Osteoblast (primary cell): ENCODE results near the gene FLVCR2. TPM values are rescaled to one million over a fixed set of nuclear protein-coding genes. Genes with fewer than 3 reads are reported as not detected.

Experiments used
- DNase-seq: peaks from one replicate; pipeline ENCODE4 v3.0.0; 2011; ENCODE audit warnings: low spot score, mixed read lengths; ENCODE audit not compliant: insufficient read length; ENCODE audit errors: missing footprints
- H2AFZ ChIP-seq: 2 replicates; pipeline ENCODE4 v1.6.0; 2011; ENCODE audit warnings: mild to moderate bottlenecking, low read length
- H3K27ac ChIP-seq: 2 replicates; pipeline ENCODE4 v1.5.1; 2011; ENCODE audit warnings: mild to moderate bottlenecking, low read depth, low read length, moderate library complexity
- H3K27me3 ChIP-seq: 2 replicates; pipeline ENCODE4 v1.6.0; 2012; ENCODE audit warnings: mild to moderate bottlenecking, control low read depth, inconsistent platforms, low read length, moderate library complexity; ENCODE audit not compliant: insufficient read depth
- H3K36me3 ChIP-seq: 2 replicates; pipeline ENCODE4 v1.5.1; 2011; ENCODE audit warnings: mild to moderate bottlenecking, low read length, control low read depth, moderate library complexity; ENCODE audit not compliant: insufficient read depth
- H3K4me1 ChIP-seq: 2 replicates; pipeline ENCODE4 v1.5.1; 2011; ENCODE audit warnings: mild to moderate bottlenecking, low read length, control low read depth, moderate library complexity; ENCODE audit not compliant: insufficient read depth
- H3K4me2 ChIP-seq: 2 replicates; pipeline ENCODE4 v1.6.0; 2011; ENCODE audit warnings: mild to moderate bottlenecking, low read length; ENCODE audit not compliant: insufficient read depth
- H3K4me3 ChIP-seq: fragments of 200-600 bp; sonication (generic); 3 replicates; pipeline ENCODE4 v1.5.1; 2012; ENCODE audit warnings: mild to moderate bottlenecking, low read length, inconsistent platforms; ENCODE audit not compliant: insufficient read depth
- H3K79me2 ChIP-seq: 2 replicates; pipeline ENCODE4 v1.6.0; 2012; ENCODE audit warnings: mild to moderate bottlenecking, low read length, control low read depth, inconsistent platforms; ENCODE audit not compliant: insufficient read depth
- H3K9me3 ChIP-seq: 2 replicates; pipeline ENCODE4 v1.5.1; 2011; ENCODE audit warnings: low read depth, low read length, control low read depth
- H4K20me1 ChIP-seq: 2 replicates; pipeline ENCODE4 v1.6.0; 2012; ENCODE audit warnings: mild to moderate bottlenecking, low read length, control low read depth; ENCODE audit not compliant: insufficient read depth
- total RNA-seq: library from RNA; depleted of rRNA; stranded (reverse); fragments of >200 nt; gene quantifications from 2 replicates; pipeline ENCODE4 v1.2.3, GENCODE V29; 2012
- TF ChIP-seq, protein P1 (sequence below): IDR thresholded peaks from 2 replicates; pipeline ENCODE4 v1.5.1; 2011; ENCODE audit warnings: mild to moderate bottlenecking, low read depth, low read length, moderate library complexity; ENCODE audit errors: extremely low read depth

The FLVCR2 gene
- total RNA-seq, 1 donor: 1.8 TPM

- no peak overlapping the region for H3K4me2 ChIP-seq
- no peak overlapping the region for H3K4me3 ChIP-seq
- TF ChIP-seq, protein P1, sequence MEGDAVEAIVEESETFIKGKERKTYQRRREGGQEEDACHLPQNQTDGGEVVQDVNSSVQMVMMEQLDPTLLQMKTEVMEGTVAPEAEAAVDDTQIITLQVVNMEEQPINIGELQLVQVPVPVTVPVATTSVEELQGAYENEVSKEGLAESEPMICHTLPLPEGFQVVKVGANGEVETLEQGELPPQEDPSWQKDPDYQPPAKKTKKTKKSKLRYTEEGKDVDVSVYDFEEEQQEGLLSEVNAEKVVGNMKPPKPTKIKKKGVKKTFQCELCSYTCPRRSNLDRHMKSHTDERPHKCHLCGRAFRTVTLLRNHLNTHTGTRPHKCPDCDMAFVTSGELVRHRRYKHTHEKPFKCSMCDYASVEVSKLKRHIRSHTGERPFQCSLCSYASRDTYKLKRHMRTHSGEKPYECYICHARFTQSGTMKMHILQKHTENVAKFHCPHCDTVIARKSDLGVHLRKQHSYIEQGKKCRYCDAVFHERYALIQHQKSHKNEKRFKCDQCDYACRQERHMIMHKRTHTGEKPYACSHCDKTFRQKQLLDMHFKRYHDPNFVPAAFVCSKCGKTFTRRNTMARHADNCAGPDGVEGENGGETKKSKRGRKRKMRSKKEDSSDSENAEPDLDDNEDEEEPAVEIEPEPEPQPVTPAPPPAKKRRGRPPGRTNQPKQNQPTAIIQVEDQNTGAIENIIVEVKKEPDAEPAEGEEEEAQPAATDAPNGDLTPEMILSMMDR: no peak
- H3K27me3 ChIP-seq: no peaks in the 10 kb centered on the region
- no peaks in the 10 kb centered on the region for H3K9me3 ChIP-seq
- H3K27ac ChIP-seq: no peak overlapping the region
- H2AFZ ChIP-seq: no peak overlapping the region
- no peaks in the 10 kb centered on the region for H4K20me1 ChIP-seq
- H3K79me2 ChIP-seq: no peaks in the 10 kb centered on the region
- H3K36me3 ChIP-seq: no peaks in the 10 kb centered on the region
- DNase-seq: no peak
- H3K4me1 ChIP-seq: peaks cover 9% of the 10 kb centered on the region
Measured at GRCh38 chr14:75533791-75534555, 44.4 kb upstream of the FLVCR2 start.

DNA sequence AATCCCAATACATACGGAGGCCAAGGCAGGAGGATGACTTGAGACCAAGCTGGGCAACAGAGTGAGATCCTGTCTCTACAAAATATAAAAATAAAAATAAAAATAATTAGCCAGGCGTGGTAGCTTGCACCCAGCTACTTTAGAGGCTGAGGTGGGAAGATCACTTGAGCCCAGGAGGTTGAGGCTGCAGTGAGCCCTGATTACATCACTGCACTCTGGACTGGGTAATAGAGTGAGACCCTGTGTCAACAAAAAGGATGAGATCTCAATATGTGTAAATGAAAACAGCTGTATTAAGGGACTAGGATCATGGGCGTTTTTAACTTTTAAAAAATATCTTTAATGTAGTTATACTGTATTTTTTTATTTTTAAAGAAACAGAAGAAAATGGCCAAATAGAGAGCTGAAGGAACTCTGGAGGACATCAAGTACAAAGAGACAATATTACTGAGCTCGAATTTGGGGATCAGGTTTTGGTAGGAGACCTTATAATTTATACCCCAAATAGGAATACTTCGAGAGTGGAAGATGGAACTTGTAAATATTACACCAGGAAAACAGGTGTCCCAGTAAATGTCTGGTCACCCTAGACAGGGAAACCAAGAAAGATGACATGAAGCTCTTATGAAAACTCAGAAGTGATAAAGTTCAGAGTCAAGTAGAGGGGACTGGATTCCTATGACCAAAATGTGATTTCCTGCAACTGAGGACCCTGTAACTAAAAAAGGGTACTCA is 43.1 kb upstream of the FLVCR2 start:
- H3K4me3 ChIP-seq: no peak overlapping the region
- H2AFZ ChIP-seq: no peak overlapping the region
- no peaks in the 10 kb centered on the region for H3K9me3 ChIP-seq
- no peak for DNase-seq
- H3K4me2 ChIP-seq: no peak overlapping the region
- H3K79me2 ChIP-seq: no peaks in the 10 kb centered on the region
- peaks cover 9% of the 10 kb centered on the region for H3K4me1 ChIP-seq
- TF ChIP-seq, protein P1: no peak
- H4K20me1 ChIP-seq: no peaks in the 10 kb centered on the region
- no peaks in the 10 kb centered on the region for H3K27me3 ChIP-seq
- no peak overlapping the region for H3K27ac ChIP-seq
- no peaks in the 10 kb centered on the region for H3K36me3 ChIP-seq

DNA sequence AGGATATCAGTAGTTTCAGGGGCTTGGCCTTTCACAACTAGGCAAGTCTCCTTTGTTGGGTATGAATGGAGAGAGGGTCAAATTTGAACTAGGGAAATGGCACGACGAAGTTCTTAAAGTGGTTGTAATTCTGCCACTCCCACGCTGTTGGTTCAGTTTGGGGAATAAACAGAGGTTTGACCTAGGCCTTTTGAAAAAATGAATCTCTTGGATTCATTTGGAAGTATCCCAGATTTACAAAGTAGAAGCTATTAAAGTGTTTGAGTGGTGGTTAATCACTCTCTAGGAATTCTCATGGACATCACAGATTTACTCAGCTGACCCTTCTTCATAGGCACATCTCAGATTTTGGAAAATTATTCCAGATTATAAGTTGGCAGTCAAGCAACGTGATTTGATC is 41.3 kb upstream of the FLVCR2 start:
- Histone ChIP-seq H3K4me2 (no peak overlapping the region), H4K20me1 (no peaks in the 10 kb centered on the region), H3K4me1 (no peaks in the 10 kb centered on the region), H3K36me3 (no peaks in the 10 kb centered on the region), H3K27me3 (no peaks in the 10 kb centered on the region), H2AFZ (no peak overlapping the region), H3K4me3 (no peak overlapping the region), H3K79me2 (no peaks in the 10 kb centered on the region), H3K27ac (no peak overlapping the region), H3K9me3 (no peaks in the 10 kb centered on the region)
- TF ChIP-seq, protein P1: no peak
- no peak for DNase-seq

DNA sequence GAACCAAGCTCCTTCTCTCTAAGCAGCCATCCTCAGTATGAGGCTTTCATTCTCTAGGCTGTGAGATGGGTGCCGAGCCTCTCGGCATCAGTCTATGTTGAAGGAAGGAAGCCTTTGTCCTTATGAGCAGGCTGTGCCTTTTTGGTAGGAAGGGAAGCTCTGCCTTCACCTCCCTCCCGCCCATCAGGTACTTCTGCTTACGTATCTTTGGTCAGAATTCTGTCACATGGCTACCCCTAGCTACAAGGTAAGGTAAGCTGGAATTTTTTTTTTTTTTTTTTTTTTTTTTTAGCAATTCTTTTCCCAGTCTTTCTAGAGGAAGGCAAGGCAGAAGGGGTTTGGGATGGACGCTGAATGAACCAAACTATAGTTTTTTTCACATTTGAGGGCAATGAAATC is 39.3 kb upstream of the FLVCR2 start:
- TF ChIP-seq, protein P1: no peak
- Histone ChIP-seq H3K79me2 (no peaks in the 10 kb centered on the region), H3K4me3 (no peak overlapping the region), H3K4me2 (no peak overlapping the region), H3K9me3 (no peaks in the 10 kb centered on the region), H3K36me3 (no peaks in the 10 kb centered on the region), H3K4me1 (no peaks in the 10 kb centered on the region), H2AFZ (no peak overlapping the region), H3K27ac (no peak overlapping the region), H3K27me3 (no peaks in the 10 kb centered on the region), H4K20me1 (no peaks in the 10 kb centered on the region)
- no peak for DNase-seq
